CD14-positive monocyte (primary cell): Measurements from ENCODE around the gene GABARAP. TPM values are rescaled to one million over a fixed set of nuclear protein-coding genes. Genes with fewer than 3 reads are reported as not detected.
A peak's percentile ranks its signal among the peaks of the same experiment; 100 is the strongest.

Experiments
- DNase-seq, 3 donors: peaks; one replicate each; pipeline ENCODE4 v3.0.0-alpha.2; 2011 to 2022
- H2AFZ ChIP-seq: 2 replicates; pipeline ENCODE4 v1.6.0; 2012; ENCODE audit warnings: mild to moderate bottlenecking, low read depth, low read length, inconsistent platforms; ENCODE audit not compliant: insufficient read depth, poor library complexity, severe bottlenecking
- H3K27ac ChIP-seq, 2 donors: 1 replicate in 1 of 2; 2 replicates in 1 of 2; pipeline ENCODE4 v1.5.1; 2012 to 2013; ENCODE audit warnings: low read length in 2 of 2, control low read depth in 1 of 2, inconsistent platforms in 1 of 2, low read depth in 1 of 2, mild to moderate bottlenecking in 1 of 2
- H3K27me3 ChIP-seq, 2 donors: one replicate each; pipeline versions ENCODE4 v1.6.0 to v1.6.1; 2011 to 2013; ENCODE audit warnings: low read length in 2 of 2; ENCODE audit not compliant: control insufficient read depth in 2 of 2, insufficient read depth in 2 of 2
- H3K36me3 ChIP-seq, 2 donors: replicated peaks in 1 of 2; 1 replicate in 1 of 2; 2 replicates in 1 of 2; pipeline versions ENCODE4 v1.5.1 to v1.6.1; 2012 to 2013; ENCODE audit warnings: low read length in 2 of 2, control low read depth in 1 of 2, inconsistent platforms in 1 of 2, mild to moderate bottlenecking in 1 of 2; ENCODE audit not compliant: insufficient read depth in 2 of 2, control insufficient read depth in 1 of 2
- H3K4me1 ChIP-seq, 2 donors: 1 replicate in 1 of 2; 2 replicates in 1 of 2; pipeline versions ENCODE4 v1.5.1 to v1.6.1; 2012 to 2013; ENCODE audit warnings: low read length in 2 of 2, control low read depth in 1 of 2, inconsistent platforms in 1 of 2, mild to moderate bottlenecking in 1 of 2, moderate library complexity in 1 of 2; ENCODE audit not compliant: insufficient read depth in 2 of 2, control insufficient read depth in 1 of 2
- H3K4me2 ChIP-seq: replicated peaks from 2 replicates; pipeline ENCODE3; 2012; ENCODE audit warnings: low read length, moderate library complexity, mild to moderate bottlenecking; ENCODE audit not compliant: poor library complexity, severe bottlenecking; ENCODE audit errors: extremely low read depth
- H3K4me3 ChIP-seq, 3 experiments: fragments of 200-600 bp in 1 of 3; sonication (generic) in 1 of 3; replicated peaks in 1 of 3; 1 replicate in 2 of 3; 2 replicates in 1 of 3; pipeline ENCODE4 v1.5.1; 2011 to 2013; ENCODE audit warnings: low read length in 3 of 3, mild to moderate bottlenecking in 3 of 3, control low read depth in 2 of 3, low read depth in 2 of 3, inconsistent platforms in 1 of 3, moderate library complexity in 1 of 3
- H3K79me2 ChIP-seq: 2 replicates; pipeline ENCODE4 v1.6.0; 2012; ENCODE audit warnings: mild to moderate bottlenecking, control low read depth, inconsistent platforms, low read length, moderate library complexity; ENCODE audit not compliant: insufficient read depth
- H3K9ac ChIP-seq: 2 replicates; pipeline ENCODE4 v1.6.0; 2017; ENCODE audit warnings: low read length, mild to moderate bottlenecking; ENCODE audit not compliant: insufficient read depth, poor library complexity, severe bottlenecking
- H3K9me3 ChIP-seq, 2 donors: replicated peaks in 1 of 2; 1 replicate in 1 of 2; 2 replicates in 1 of 2; pipeline versions ENCODE4 v1.5.1 to v1.6.1; 2012 to 2013; ENCODE audit warnings: low read length in 2 of 2, control low read depth in 1 of 2; ENCODE audit not compliant: control insufficient read depth in 1 of 2, insufficient read depth in 1 of 2
- H4K20me1 ChIP-seq: 2 replicates; pipeline ENCODE4 v1.6.0; 2012; ENCODE audit warnings: mild to moderate bottlenecking, low read length, control low read depth, moderate library complexity; ENCODE audit not compliant: insufficient read depth
- H3K27ac Mint-ChIP-seq, 7 donors: one replicate each; pipeline ENCODE4 v1.8.0; 2020; ENCODE audit warnings: mild to moderate bottlenecking in 7 of 7, mixed read lengths in 7 of 7, moderate library complexity in 6 of 7, inconsistent platforms in 2 of 7
- H3K27me3 Mint-ChIP-seq, 3 donors: one replicate each; pipeline ENCODE4 v1.8.0; 2021 to 2022; ENCODE audit warnings: low read depth in 3 of 3, mild to moderate bottlenecking in 3 of 3, mixed read lengths in 3 of 3, moderate library complexity in 3 of 3, inconsistent platforms in 1 of 3
- H3K36me3 Mint-ChIP-seq, 2 donors: one replicate each; pipeline ENCODE4 v1.8.0; 2020; ENCODE audit warnings: mixed read lengths in 2 of 2, inconsistent platforms in 1 of 2, mild to moderate bottlenecking in 1 of 2
- H3K4me1 Mint-ChIP-seq: one replicate; pipeline ENCODE4 v1.8.0; 2020; ENCODE audit warnings: mild to moderate bottlenecking, mixed read lengths
- H3K4me3 Mint-ChIP-seq, 2 donors: one replicate each; pipeline ENCODE4 v1.8.0; 2020; ENCODE audit warnings: mild to moderate bottlenecking in 2 of 2, mixed read lengths in 2 of 2, moderate library complexity in 1 of 2
- H3K9me3 Mint-ChIP-seq, 7 donors: one replicate each; pipeline ENCODE4 v1.8.0; 2020 to 2022; ENCODE audit warnings: mixed read lengths in 7 of 7, mild to moderate bottlenecking in 6 of 7, moderate library complexity in 6 of 7, inconsistent platforms in 2 of 7
- CTCF ChIP-seq: fragments of 200-600 bp; IDR thresholded peaks from one replicate; pipeline ENCODE4 v1.8.0; 2022; ENCODE audit warnings: antibody characterized with exemption, mild to moderate bottlenecking
- WGBS: methylation state at CpG from one replicate; pipeline ENCODE4 v1.1.5; 2013; ENCODE audit warnings: missing lambda C conversion rate; ENCODE audit not compliant: insufficient coverage; 5-methylcytosine and 5-hydroxymethylcytosine counted together
- intact Hi-C, 2 donors: fragments of 100-400 bp; cut with micrococcal nuclease; formaldehyde crosslinking; loops; one replicate each; pipeline versions ENCODE4 v1.15.0 to v1.15.1; 2023
- polyA plus RNA-seq, 3 donors: library from polyadenylated mRNA; depleted of rRNA in 1 of 3; unstranded in 2 of 3; stranded (reverse) in 1 of 3; fragments of 300-500 nt in 2 of 3; fragments of >200 nt in 1 of 3; fragmentation: Illumina TruSeq in 2 of 3; gene quantifications; 1 replicate in 2 of 3; 2 replicates in 1 of 3; pipeline ENCODE4 v1.2.3, GENCODE V29; 2012 to 2021

The GABARAP gene
- polyA plus RNA-seq, 3 donors = 1,029 to 2,937 (median 2,814) TPM

DNA sequence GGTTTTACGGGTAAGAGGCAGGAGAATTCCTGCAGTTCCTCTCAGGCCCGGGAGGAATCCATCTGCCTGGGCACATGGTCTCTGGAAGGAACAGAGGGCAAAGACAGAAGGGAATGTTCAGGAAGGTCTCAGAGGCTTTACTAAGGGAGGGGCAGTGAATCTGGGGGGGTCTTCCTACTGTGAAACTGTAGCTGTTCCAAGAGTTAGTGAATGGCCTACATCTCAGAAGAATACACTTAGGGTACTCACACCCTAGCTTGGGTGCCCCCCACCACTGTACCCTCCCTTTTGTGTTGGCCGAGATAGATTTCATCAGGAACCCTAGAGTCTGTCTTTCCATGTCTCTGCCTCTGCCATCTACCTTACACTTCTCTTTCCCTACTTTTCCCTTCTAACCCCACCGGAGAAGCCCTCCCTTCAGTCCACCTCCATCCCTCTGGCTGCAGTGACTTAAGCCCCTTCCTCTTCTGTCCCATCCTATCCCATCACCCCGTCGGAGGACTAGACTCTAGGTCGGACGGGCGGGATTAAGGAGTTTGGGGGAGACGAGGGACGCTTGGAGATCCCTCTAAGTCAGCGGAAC, 22.9 kb downstream of the GABARAP start:
- H3K4me1 Mint-ChIP-seq = peaks cover 65% of the 10 kb centered on the region
- peaks cover 0 to 2% (median 0%) of the 10 kb centered on the region in 7 donors for H3K9me3 Mint-ChIP-seq
- no peaks in the 10 kb centered on the region for H3K9me3 ChIP-seq
- H3K4me1 ChIP-seq = peaks cover 62 to 71% of the 10 kb centered on the region in 2 donors
- peak overlapping the region; percentile 65 for H2AFZ ChIP-seq
- peak overlapping the region in 1 of 2 donors; percentile 85 for H3K27ac ChIP-seq
- no peak for TF ChIP-seq CTCF
- H4K20me1 ChIP-seq = peaks cover 35% of the 10 kb centered on the region
- H3K9ac ChIP-seq = peak overlapping the region; percentile 91
- peaks cover 0 to 3% (median 2%) of the 10 kb centered on the region in 3 donors for H3K27me3 Mint-ChIP-seq
- no peak for DNase-seq
- intact Hi-C loops = loop anchor here in 1 of 2 donors (5.0 to 10.0 kb wide), 2 partner anchors 33 to 185 kb away; partner anchors contain the start of genes CTDNEP1, ELP5, NLGN2 and TMEM256
- H3K79me2 ChIP-seq = peaks cover 48% of the 10 kb centered on the region
- H3K27ac Mint-ChIP-seq = peak overlapping the region; percentile 89 to 97 (median 94)
- H3K4me3 Mint-ChIP-seq = peak overlapping the region; percentile 96 to 98
- H3K36me3 ChIP-seq = peaks cover 27 to 30% of the 10 kb centered on the region in 2 donors
- peaks cover 30 to 34% of the 10 kb centered on the region in 2 donors for H3K36me3 Mint-ChIP-seq
- peak overlapping the region; percentile 65 to 94 (median 77) for H3K4me3 ChIP-seq
- peak overlapping the region; percentile 96 for H3K4me2 ChIP-seq
- no peaks in the 10 kb centered on the region for H3K27me3 ChIP-seq
- WGBS = 13% methylated on average over 10 of the region's 12 CpGs

GRCh38 chr17:7218758-7219157, 23.5 kb downstream of the GABARAP start:
- Mint-ChIP-seq H3K27ac (peak overlapping the region in 6 of 7 donors; percentile 8 to 96 (median 72)), H3K27me3 (peaks cover 0 to 9% (median 2%) of the 10 kb centered on the region in 3 donors), H3K9me3 (peaks cover 0 to 2% (median 0%) of the 10 kb centered on the region in 7 donors), H3K4me1 (peaks cover 71% of the 10 kb centered on the region), H3K36me3 (peaks cover 24 to 28% of the 10 kb centered on the region in 2 donors), H3K4me3 (peak overlapping the region; percentile 5 to 24)
- no peaks in the 10 kb centered on the region for H3K9me3 ChIP-seq
- H3K27me3 ChIP-seq = no peaks in the 10 kb centered on the region
- intact Hi-C loops = loop anchor here in 1 of 2 donors (5.0 to 10.0 kb wide), 2 partner anchors 34 to 186 kb away; partner anchors contain the start of genes CTDNEP1, ELP5, NLGN2 and TMEM256
- H3K4me1 ChIP-seq = peaks cover 68 to 77% of the 10 kb centered on the region in 2 donors
- 92% methylated on average over 4 of the region's 6 CpGs for WGBS
- no peak overlapping the region for H3K4me3 ChIP-seq
- no peak overlapping the region for H3K4me2 ChIP-seq
- H3K36me3 ChIP-seq = peaks cover 22 to 24% of the 10 kb centered on the region in 2 donors
- peaks cover 51% of the 10 kb centered on the region for H3K79me2 ChIP-seq
- H3K27ac ChIP-seq = no peak overlapping the region
- H4K20me1 ChIP-seq = peaks cover 41% of the 10 kb centered on the region
- no peak overlapping the region for H2AFZ ChIP-seq
- TF ChIP-seq CTCF = no peak
- DNase-seq = no peak
- no peak overlapping the region for H3K9ac ChIP-seq
